ENCODE results near the gene LIPI. TPM values are rescaled to one million over a fixed set of nuclear protein-coding genes. Genes with fewer than 3 reads are reported as not detected.
A peak's percentile ranks its signal among the peaks of the same experiment; 100 is the strongest.

The LIPI gene
- total RNA-seq, 1 donor from 2014 or later, result not detected

DNA sequence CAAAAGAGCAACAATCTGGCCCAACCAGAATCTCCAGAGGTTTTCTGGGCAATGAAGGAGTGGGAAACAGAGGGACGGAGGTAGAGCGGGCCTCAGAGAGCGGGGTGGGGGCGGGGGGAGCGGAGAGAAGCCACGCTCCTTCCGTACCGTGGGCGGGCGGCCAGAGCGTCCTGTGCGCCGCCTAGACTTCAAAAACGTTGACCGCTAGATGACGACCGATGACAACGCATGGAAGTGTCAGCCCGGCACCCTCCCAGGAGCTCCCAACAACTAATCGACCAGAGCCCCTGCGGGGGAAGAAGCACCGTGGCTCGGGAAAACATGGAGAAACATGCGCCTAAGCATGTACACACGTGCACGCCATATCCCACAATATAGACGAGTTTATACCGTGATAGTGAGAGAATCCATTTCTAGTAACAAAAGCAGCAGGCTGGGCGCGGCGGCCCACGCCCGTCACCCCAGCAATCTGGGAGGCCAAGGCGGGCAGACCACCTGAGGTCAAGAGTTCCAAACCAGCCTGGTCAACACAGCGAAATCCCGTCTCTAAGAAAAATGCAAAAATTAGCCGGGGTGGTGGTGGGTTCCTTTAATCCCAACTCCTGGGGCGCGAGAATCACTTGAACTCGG, 131.9 kb downstream of the LIPI start:
- no peaks in the 10 kb centered on the region for H3K9me3 ChIP-seq
- no peaks in the 10 kb centered on the region for H3K36me3 ChIP-seq
- no peaks in the 10 kb centered on the region for H3K27me3 ChIP-seq
- TF ChIP-seq POLR2A (IDR thresholded peaks at IDR 0.05) (no peak), POLR2AphosphoS5 (IDR thresholded peaks at IDR 0.05; ENCODE audit: insufficient read depth in 1 of 2, low read depth in 1 of 2) (no peak)
- TF ChIP-seq, protein P1, sequence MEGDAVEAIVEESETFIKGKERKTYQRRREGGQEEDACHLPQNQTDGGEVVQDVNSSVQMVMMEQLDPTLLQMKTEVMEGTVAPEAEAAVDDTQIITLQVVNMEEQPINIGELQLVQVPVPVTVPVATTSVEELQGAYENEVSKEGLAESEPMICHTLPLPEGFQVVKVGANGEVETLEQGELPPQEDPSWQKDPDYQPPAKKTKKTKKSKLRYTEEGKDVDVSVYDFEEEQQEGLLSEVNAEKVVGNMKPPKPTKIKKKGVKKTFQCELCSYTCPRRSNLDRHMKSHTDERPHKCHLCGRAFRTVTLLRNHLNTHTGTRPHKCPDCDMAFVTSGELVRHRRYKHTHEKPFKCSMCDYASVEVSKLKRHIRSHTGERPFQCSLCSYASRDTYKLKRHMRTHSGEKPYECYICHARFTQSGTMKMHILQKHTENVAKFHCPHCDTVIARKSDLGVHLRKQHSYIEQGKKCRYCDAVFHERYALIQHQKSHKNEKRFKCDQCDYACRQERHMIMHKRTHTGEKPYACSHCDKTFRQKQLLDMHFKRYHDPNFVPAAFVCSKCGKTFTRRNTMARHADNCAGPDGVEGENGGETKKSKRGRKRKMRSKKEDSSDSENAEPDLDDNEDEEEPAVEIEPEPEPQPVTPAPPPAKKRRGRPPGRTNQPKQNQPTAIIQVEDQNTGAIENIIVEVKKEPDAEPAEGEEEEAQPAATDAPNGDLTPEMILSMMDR (IDR thresholded peaks at IDR 0.05), result no peak
- H3K4me1 ChIP-seq, result no peaks in the 10 kb centered on the region
- H3K27ac ChIP-seq, result no peak overlapping the region
- DNase-seq (ENCODE audit: extremely low spot score in 2 of 2), result peak in 1 of 2 donors; percentile 49
- no peak overlapping the region for H3K4me3 ChIP-seq
- intact Hi-C loops (cut with DNase I), result no loop called here

- Histone ChIP-seq H3K9me3 (no peaks in the 10 kb centered on the region), H3K4me1 (no peaks in the 10 kb centered on the region), H3K27me3 (no peaks in the 10 kb centered on the region), H3K27ac (no peak overlapping the region), H3K4me3 (no peak overlapping the region), H3K36me3 (no peaks in the 10 kb centered on the region)
- intact Hi-C loops (cut with DNase I), result no loop called here
- no peak for TF ChIP-seq POLR2A (IDR thresholded peaks at IDR 0.05)
- no peak for TF ChIP-seq POLR2AphosphoS5 (IDR thresholded peaks at IDR 0.05; ENCODE audit: insufficient read depth in 1 of 2, low read depth in 1 of 2)
- TF ChIP-seq, protein P1 (IDR thresholded peaks at IDR 0.05), result no peak
- DNase-seq (ENCODE audit: extremely low spot score in 2 of 2), result peak in 1 of 2 donors; percentile 47
Observed at GRCh38 chr21:14076143-14076806, 134.5 kb downstream of the LIPI start.

DNA sequence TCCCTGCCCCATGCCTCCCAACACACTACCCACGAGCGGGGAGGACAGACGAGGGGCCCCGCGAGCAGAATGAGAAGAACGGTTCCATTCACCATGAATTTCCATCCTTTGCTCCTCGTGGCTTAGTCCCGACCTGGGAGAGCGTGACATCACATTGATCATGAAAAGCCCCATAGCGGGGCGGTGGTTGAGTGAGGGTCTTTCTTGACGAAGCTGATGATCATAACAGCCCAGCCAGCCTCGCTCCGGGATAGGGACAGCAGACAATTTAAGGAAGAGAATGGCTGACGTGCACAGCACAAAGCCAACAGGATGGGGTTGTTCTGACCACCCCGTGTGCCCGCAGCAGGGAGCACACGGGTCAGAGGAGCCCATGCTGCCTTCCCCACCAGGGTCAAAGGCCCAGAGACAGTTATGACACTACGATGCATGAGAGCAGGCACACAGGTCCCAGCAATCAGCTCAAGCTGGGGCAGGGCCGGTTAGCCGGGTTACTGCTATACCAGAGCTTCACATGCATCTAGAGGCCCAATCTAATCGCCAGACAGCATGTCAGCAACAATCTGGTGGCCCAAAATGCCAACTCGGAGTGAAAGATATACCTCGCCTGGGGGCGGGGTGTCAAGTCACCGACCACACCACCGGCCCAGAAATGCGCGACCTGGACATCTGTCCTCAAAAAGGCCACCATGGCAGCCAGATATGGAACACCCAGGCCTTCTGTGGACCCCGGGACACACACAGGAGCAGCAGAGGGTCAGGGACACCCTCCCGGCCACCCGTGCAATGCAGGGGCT, 135.2 kb downstream of the LIPI start:
- Histone ChIP-seq H3K4me3 (no peak overlapping the region), H3K27ac (no peak overlapping the region), H3K4me1 (no peaks in the 10 kb centered on the region), H3K9me3 (no peaks in the 10 kb centered on the region), H3K27me3 (no peaks in the 10 kb centered on the region), H3K36me3 (no peaks in the 10 kb centered on the region)
- TF ChIP-seq, protein P1 (IDR thresholded peaks at IDR 0.05), result no peak
- TF ChIP-seq POLR2AphosphoS5 (IDR thresholded peaks at IDR 0.05; ENCODE audit: insufficient read depth in 1 of 2, low read depth in 1 of 2), result no peak
- no peak for TF ChIP-seq POLR2A (IDR thresholded peaks at IDR 0.05)
- intact Hi-C loops (cut with DNase I), result no loop called here
- peak in 1 of 2 donors; percentile 77 for DNase-seq (ENCODE audit: extremely low spot score in 2 of 2)

GRCh38 chr21:14074177-14074576, 136.6 kb downstream of the LIPI start:
- no peaks in the 10 kb centered on the region for H3K27me3 ChIP-seq
- intact Hi-C loops (cut with DNase I), result no loop called here
- no peak overlapping the region for H3K4me3 ChIP-seq
- no peak overlapping the region for H3K27ac ChIP-seq
- TF ChIP-seq, protein P1 (IDR thresholded peaks at IDR 0.05), result no peak
- TF ChIP-seq POLR2AphosphoS5 (IDR thresholded peaks at IDR 0.05; ENCODE audit: insufficient read depth in 1 of 2, low read depth in 1 of 2), result no peak
- TF ChIP-seq POLR2A (IDR thresholded peaks at IDR 0.05), result no peak
- no peaks in the 10 kb centered on the region for H3K4me1 ChIP-seq
- H3K36me3 ChIP-seq, result no peaks in the 10 kb centered on the region
- DNase-seq (ENCODE audit: extremely low spot score in 2 of 2), result peak in 1 of 2 donors; percentile 58
- no peaks in the 10 kb centered on the region for H3K9me3 ChIP-seq

Measured in vagina (tissue), 2 donors.